IMR-90 (cell line): ENCODE results near the gene SRPX2. TPM values are rescaled to one million over a fixed set of nuclear protein-coding genes. Genes with fewer than 3 reads are reported as not detected.

Experiments
- ATAC-seq: fragments of 200-7000 bp; cut with Tn5 transposase; 2 replicates; pipeline ENCODE4 v1.9.1; 2020; ENCODE audit warnings: low read depth, mild to moderate bottlenecking, moderate library complexity
- BruUV-seq: library from RNA; stranded (reverse); fragments of 400-500 nt; replicated peaks from 2 replicates; lab custom pipeline; 2021; lab: Mats Ljungman, UMichigan
- CTCF ChIA-PET: fragments of 300-600 bp; formaldehyde crosslinking; extraction: SDS; loops from one replicate; lab custom pipeline; 2021; ENCODE audit warnings: antibody characterized with exemption; lab: Yijun Ruan, JAX
- POLR2A ChIA-PET: fragments of 300-600 bp; sonication (Branson Sonifier 250); formaldehyde crosslinking; loops from one replicate; lab custom pipeline; 2022; ENCODE audit warnings: antibody characterized with exemption; ENCODE audit not compliant: unreplicated experiment; lab: Charles Lee
- DNase-seq: peaks from one replicate; pipeline ENCODE4 v3.0.0; 2013
- H2AFZ ChIP-seq: replicated peaks from 2 replicates; pipeline ENCODE3; 2013; ENCODE audit warnings: low read length, mild to moderate bottlenecking; ENCODE audit not compliant: poor library complexity
- H2AK5ac ChIP-seq: 2 replicates; pipeline ENCODE4 v1.6.1; 2013; ENCODE audit warnings: low read depth, low read length, inconsistent platforms
- H2AK9ac ChIP-seq: replicated peaks from 2 replicates; pipeline ENCODE3; 2013; ENCODE audit warnings: mild to moderate bottlenecking, low read depth, low read length, moderate library complexity; ENCODE audit not compliant: poor library complexity
- H2BK120ac ChIP-seq: 2 replicates; pipeline ENCODE4 v1.6.1; 2013; ENCODE audit warnings: low read depth, low read length, inconsistent platforms
- H2BK15ac ChIP-seq: 3 replicates; pipeline ENCODE4 v1.6.1; 2013; ENCODE audit warnings: low read depth, low read length, inconsistent platforms
- H2BK20ac ChIP-seq: 2 replicates; pipeline ENCODE4 v1.6.1; 2013; ENCODE audit warnings: low read depth, mild to moderate bottlenecking, inconsistent platforms, low read length, moderate library complexity
- H2BK5ac ChIP-seq: 2 replicates; pipeline ENCODE4 v1.6.1; 2013; ENCODE audit warnings: mild to moderate bottlenecking, low read depth, low read length, inconsistent platforms; ENCODE audit not compliant: poor library complexity, severe bottlenecking
- H3K14ac ChIP-seq: replicated peaks from 2 replicates; pipeline ENCODE4 v1.6.1; 2013; ENCODE audit warnings: low read depth, low read length, inconsistent platforms
- H3K18ac ChIP-seq: 2 replicates; pipeline ENCODE4 v1.6.1; 2013; ENCODE audit warnings: low read depth, low read length, control low read depth
- H3K23ac ChIP-seq: 2 replicates; pipeline ENCODE4 v1.6.1; 2013; ENCODE audit warnings: low read depth, low read length, inconsistent platforms
- H3K27ac ChIP-seq: 2 replicates; pipeline ENCODE4 v1.5.1; 2013; ENCODE audit warnings: mild to moderate bottlenecking, control low read depth, low read length; ENCODE audit not compliant: insufficient read depth
- H3K27me3 ChIP-seq: 2 replicates; pipeline ENCODE4 v1.6.1; 2013; ENCODE audit warnings: low read length; ENCODE audit not compliant: control insufficient read depth, insufficient read depth
- H3K36me3 ChIP-seq: 2 replicates; pipeline ENCODE4 v1.6.1; 2013; ENCODE audit warnings: low read length, mixed read lengths; ENCODE audit not compliant: control insufficient read depth, insufficient read depth
- H3K4ac ChIP-seq: 2 replicates; pipeline ENCODE4 v1.6.1; 2013; ENCODE audit warnings: low read depth, low read length, inconsistent platforms
- H3K4me1 ChIP-seq: 2 replicates; pipeline ENCODE4 v1.6.1; 2013; ENCODE audit warnings: low read length, mixed read lengths; ENCODE audit not compliant: control insufficient read depth, insufficient read depth
- H3K4me2 ChIP-seq: 2 replicates; pipeline ENCODE4 v1.6.1; 2013; ENCODE audit warnings: low read depth, mild to moderate bottlenecking, control low read depth, low read length, moderate library complexity
- H3K4me3 ChIP-seq: 2 replicates; pipeline ENCODE4 v1.5.1; 2013; ENCODE audit warnings: low read depth, mild to moderate bottlenecking, control low read depth, low read length, moderate library complexity; ENCODE audit not compliant: insufficient read depth
- H3K56ac ChIP-seq: 2 replicates; pipeline ENCODE4 v1.6.1; 2013; ENCODE audit warnings: low read length, inconsistent platforms; ENCODE audit not compliant: insufficient read depth; ENCODE audit errors: extremely low read depth
- H3K79me1 ChIP-seq, 2 experiments: 2 replicates each; pipeline ENCODE4 v1.6.1; 2013; ENCODE audit warnings: low read length in 2 of 2, inconsistent platforms in 1 of 2, low read depth in 1 of 2
- H3K9ac ChIP-seq: 2 replicates; pipeline ENCODE4 v1.6.1; 2013; ENCODE audit warnings: low read depth, low read length, control low read depth
- H3K9me1 ChIP-seq: 2 replicates; pipeline ENCODE4 v1.6.1; 2013; ENCODE audit warnings: low read length, inconsistent platforms; ENCODE audit not compliant: insufficient read depth
- H3K9me3 ChIP-seq: 2 replicates; pipeline ENCODE4 v1.6.1; 2013; ENCODE audit warnings: low read length; ENCODE audit not compliant: control insufficient read depth, insufficient read depth
- H4K20me1 ChIP-seq: 2 replicates; pipeline ENCODE4 v1.6.1; 2013; ENCODE audit warnings: low read length, inconsistent platforms; ENCODE audit not compliant: insufficient read depth
- H4K5ac ChIP-seq: 2 replicates; pipeline ENCODE4 v1.6.1; 2013; ENCODE audit warnings: mild to moderate bottlenecking, low read depth, low read length, control low read depth
- H4K8ac ChIP-seq, 2 experiments: 2 replicates each; pipeline ENCODE4 v1.6.1; 2013; ENCODE audit warnings: low read depth in 2 of 2, low read length in 2 of 2, control low read depth in 1 of 2, inconsistent platforms in 1 of 2
- H4K91ac ChIP-seq: 2 replicates; pipeline ENCODE4 v1.6.1; 2013; ENCODE audit warnings: low read depth, low read length, inconsistent platforms; ENCODE audit not compliant: insufficient read depth
- CEBPB ChIP-seq: IDR thresholded peaks from 2 replicates; pipeline ENCODE4 v1.6.1; 2012; ENCODE audit warnings: low read depth, low read length, improper control_type of control experiment
- ELK1 ChIP-seq: fragments of 150-350 bp; IDR thresholded peaks from 2 replicates; pipeline ENCODE4 v1.6.1; 2016; ENCODE audit warnings: low read depth, mild to moderate bottlenecking, low read length, moderate library complexity, borderline replicate concordance
- MAFK ChIP-seq: IDR thresholded peaks from 2 replicates; pipeline ENCODE4 v1.6.1; 2012; ENCODE audit warnings: low read depth, low read length, improper control_type of control experiment
- POLR2A ChIP-seq: IDR thresholded peaks from 2 replicates; pipeline ENCODE4 v1.6.1; 2012; ENCODE audit warnings: mild to moderate bottlenecking, low read depth, low read length
- RAD21 ChIP-seq: IDR thresholded peaks from 2 replicates; pipeline ENCODE4 v1.6.1; 2012; ENCODE audit warnings: low read length, improper control_type of control experiment
- RFX5 ChIP-seq: IDR thresholded peaks from 2 replicates; pipeline ENCODE4 v1.8.0; 2012; ENCODE audit warnings: low read depth, mild to moderate bottlenecking, low read length, moderate library complexity
- SMC3 ChIP-seq: fragments of 150-350 bp; IDR thresholded peaks from 2 replicates; pipeline ENCODE4 v1.6.1; 2016; ENCODE audit warnings: low read depth, mild to moderate bottlenecking, antibody characterized with exemption, low read length, moderate library complexity
- WGBS, 2 experiments: methylation state at CpG; one replicate each; pipeline versions ENCODE4 v1.1.5 to v1.1.7; 2013; ENCODE audit warnings: missing lambda C conversion rate in 2 of 2; ENCODE audit not compliant: insufficient read length in 1 of 2; ENCODE audit errors: extremely low coverage in 2 of 2; 5-methylcytosine and 5-hydroxymethylcytosine counted together
- dilution Hi-C: fragments of 300-500 bp; cut with HindIII; formaldehyde crosslinking; loops from one replicate; pipeline ENCODE4 v1.14.3; 2018; ENCODE audit warnings: low sequenced_read_pairs; ENCODE audit not compliant: unreplicated experiment
- in situ Hi-C: fragments of 300-500 bp; cut with MboI; formaldehyde crosslinking; loops from 3 replicates; pipeline ENCODE4 v1.14.3; 2019; ENCODE audit warnings: low sequenced_read_pairs, inconsistent platforms, mixed read lengths
- intact Hi-C: fragments of 100-400 bp; cut with micrococcal nuclease; formaldehyde crosslinking; loops from 2 replicates; pipeline ENCODE4 v1.10.0; 2022
- polyA plus RNA-seq, 3 experiments: library from polyadenylated mRNA; depleted of rRNA; stranded (reverse); fragments of >200 nt; gene quantifications; 2 replicates each; pipeline ENCODE4 v1.2.3, GENCODE V29; 2012; ENCODE audit warnings: low replicate concordance in 1 of 3
- total RNA-seq: library from RNA; depleted of rRNA; stranded (reverse); fragments of >200 nt; gene quantifications from 2 replicates; pipeline ENCODE4 v1.2.3, GENCODE V29; 2012

The SRPX2 gene
- total and polyA plus RNA-seq, 2 of the 4 experiments (the other 2 are of a cell fraction): 20.6 to 43.1 TPM

- CTCF ChIA-PET: no interaction called here
- Histone ChIP-seq H3K18ac (no peak overlapping the region), H2BK120ac (no peak overlapping the region), H3K79me1 (no peaks in the 10 kb centered on the region), H3K27ac (no peak overlapping the region), H3K23ac (no peak overlapping the region), H2AK5ac (no peak overlapping the region), H2BK20ac (no peak overlapping the region), H3K14ac (no peak overlapping the region), H4K5ac (no peak overlapping the region), H2AFZ (no peak overlapping the region), H3K9ac (no peak overlapping the region), H3K27me3 (peaks cover 2% of the 10 kb centered on the region), H2BK15ac (no peak overlapping the region), H3K4me2 (no peak overlapping the region), H3K36me3 (no peaks in the 10 kb centered on the region), H3K4ac (no peak overlapping the region), H3K9me1 (no peaks in the 10 kb centered on the region), H2BK5ac (no peak overlapping the region), H4K20me1 (no peaks in the 10 kb centered on the region), H3K56ac (no peak overlapping the region), H3K4me1 (no peaks in the 10 kb centered on the region), H4K8ac (no peak overlapping the region), H4K91ac (no peak overlapping the region), H3K9me3 (no peaks in the 10 kb centered on the region), H3K4me3 (no peak overlapping the region), H2AK9ac (no peak overlapping the region)
- intact Hi-C loops: no loop called here
- TF ChIP-seq CEBPB (no peak), POLR2A (no peak), MAFK (no peak), SMC3 (no peak), RFX5 (no peak), ELK1 (no peak), RAD21 (no peak)
- no CpG with 5 or more reads among the region's 2 CpGs for WGBS, 2 experiments
- ATAC-seq (no peak), DNase-seq (no peak)
- dilution Hi-C loops: no loop called here
- in situ Hi-C loops: no loop called here
- POLR2A ChIA-PET: no interaction called here
- no TSS peak for BruUV-seq
Observed at GRCh38 chrX:100719139-100719538, 75.1 kb downstream of the SRPX2 start.
